Trophoblast cell (in vitro differentiated cells and primary cell): Measurements from ENCODE around the gene E2F2.

Experiments used
- DNase-seq, 2 donors: peaks; one replicate each; pipeline ENCODE4 v3.0.0-alpha.2; 2016
- H2AFZ ChIP-seq: 2 replicates; pipeline ENCODE4 v1.6.1; 2013; ENCODE audit warnings: low read length, moderate library complexity, mild to moderate bottlenecking; ENCODE audit not compliant: insufficient read depth, poor library complexity
- H2AK5ac ChIP-seq: 2 replicates; pipeline ENCODE4 v1.6.1; 2013; ENCODE audit warnings: mild to moderate bottlenecking, low read length
- H2BK120ac ChIP-seq: 2 replicates; pipeline ENCODE4 v1.6.1; 2013; ENCODE audit warnings: low read length, mild to moderate bottlenecking, moderate library complexity; ENCODE audit not compliant: insufficient read depth, poor library complexity
- H2BK12ac ChIP-seq: 2 replicates; pipeline ENCODE4 v1.6.1; 2013; ENCODE audit warnings: mild to moderate bottlenecking, low read length, moderate library complexity
- H2BK5ac ChIP-seq: 2 replicates; pipeline ENCODE4 v1.6.1; 2013; ENCODE audit warnings: low read length, low read depth, moderate library complexity, mild to moderate bottlenecking; ENCODE audit not compliant: poor library complexity
- H3K14ac ChIP-seq: 2 replicates; pipeline ENCODE4 v1.6.1; 2013; ENCODE audit warnings: mild to moderate bottlenecking, low read length
- H3K18ac ChIP-seq: 2 replicates; pipeline ENCODE4 v1.6.1; 2013; ENCODE audit warnings: mild to moderate bottlenecking, low read length
- H3K23ac ChIP-seq: 2 replicates; pipeline ENCODE4 v1.6.1; 2013; ENCODE audit warnings: low read length
- H3K27ac ChIP-seq: 2 replicates; pipeline ENCODE4 v1.5.1; 2013; ENCODE audit warnings: low read depth, mild to moderate bottlenecking, inconsistent platforms, low read length, moderate library complexity
- H3K27me3 ChIP-seq: 2 replicates; pipeline ENCODE4 v1.6.1; 2013; ENCODE audit warnings: inconsistent platforms, mild to moderate bottlenecking, low read length, moderate library complexity; ENCODE audit not compliant: insufficient read depth
- H3K36me3 ChIP-seq, 2 experiments: 1 replicate in 1 of 2; 2 replicates in 1 of 2; pipeline ENCODE4 v1.6.1; 2013; ENCODE audit warnings: low read length in 2 of 2, mild to moderate bottlenecking in 2 of 2, moderate library complexity in 1 of 2; ENCODE audit not compliant: insufficient read depth in 2 of 2, control insufficient read depth in 1 of 2
- H3K4ac ChIP-seq: 2 replicates; pipeline ENCODE4 v1.6.1; 2013; ENCODE audit warnings: low read depth, mild to moderate bottlenecking, low read length, moderate library complexity
- H3K4me1 ChIP-seq, 2 experiments: 1 replicate in 1 of 2; 2 replicates in 1 of 2; pipeline ENCODE4 v1.6.1; 2013; ENCODE audit warnings: low read length in 2 of 2, mild to moderate bottlenecking in 2 of 2, moderate library complexity in 1 of 2; ENCODE audit not compliant: insufficient read depth in 2 of 2, control insufficient read depth in 1 of 2
- H3K4me2 ChIP-seq: 2 replicates; pipeline ENCODE4 v1.6.1; 2013; ENCODE audit warnings: inconsistent platforms, mild to moderate bottlenecking, low read length, moderate library complexity
- H3K4me3 ChIP-seq: 2 replicates; pipeline ENCODE4 v1.5.1; 2013; ENCODE audit warnings: mild to moderate bottlenecking, low read depth, low read length, inconsistent platforms
- H3K79me1 ChIP-seq: one replicate; pipeline ENCODE4 v1.6.1; 2013; ENCODE audit warnings: low read length
- H3K79me2 ChIP-seq: 2 replicates; pipeline ENCODE4 v1.6.1; 2013; ENCODE audit warnings: low read length, mild to moderate bottlenecking; ENCODE audit not compliant: control insufficient read depth, insufficient read depth, poor library complexity
- H3K9ac ChIP-seq: 2 replicates; pipeline ENCODE4 v1.6.1; 2013; ENCODE audit warnings: mild to moderate bottlenecking, low read length
- H3K9me3 ChIP-seq: 2 replicates; pipeline ENCODE4 v1.6.1; 2013; ENCODE audit warnings: low read depth, mild to moderate bottlenecking, control low read depth, inconsistent platforms, low read length; ENCODE audit not compliant: insufficient read depth
- H4K12ac ChIP-seq: 2 replicates; pipeline ENCODE4 v1.6.1; 2013; ENCODE audit warnings: low read depth, mild to moderate bottlenecking, low read length, moderate library complexity
- H4K8ac ChIP-seq: 2 replicates; pipeline ENCODE4 v1.6.1; 2013; ENCODE audit warnings: low read depth, mild to moderate bottlenecking, low read length, moderate library complexity
- H4K91ac ChIP-seq: one replicate; pipeline ENCODE4 v1.6.1; 2013; ENCODE audit warnings: low read depth, mild to moderate bottlenecking, low read length, moderate library complexity
- WGBS: extraction: QIAGEN DNeasy Blood & Tissue Kit; methylation state at CpG from one replicate; pipeline ENCODE4 v1.1.7; 2013; ENCODE audit warnings: missing lambda C conversion rate; ENCODE audit not compliant: insufficient read length, insufficient coverage; ENCODE audit errors: extremely low coverage; 5-methylcytosine and 5-hydroxymethylcytosine counted together

The E2F2 gene

DNA sequence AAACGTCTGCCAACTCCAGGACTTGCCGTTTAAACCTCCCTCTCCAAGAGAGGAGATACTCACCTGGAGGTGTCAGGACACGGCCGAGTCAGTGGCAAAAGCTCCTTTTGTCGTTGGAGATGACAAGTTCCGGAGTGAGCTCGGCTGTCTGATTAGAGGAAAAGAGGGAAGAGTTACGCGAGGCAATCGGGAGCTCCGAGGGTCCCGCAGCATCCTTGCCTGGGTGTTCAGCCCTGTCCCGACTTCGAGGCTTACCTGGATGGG is 27.8 kb upstream of the E2F2 start:
- H4K12ac ChIP-seq = no peak overlapping the region
- peaks cover 26% of the 10 kb centered on the region for H3K79me2 ChIP-seq
- H3K18ac ChIP-seq = peak overlapping the region; percentile 89
- H4K8ac ChIP-seq = peak overlapping the region; percentile 78
- peak overlapping the region; percentile 71 for H3K4ac ChIP-seq
- peaks cover 37 to 44% of the 10 kb centered on the region in 2 experiments for H3K4me1 ChIP-seq
- no CpG with 5 or more reads among the region's 14 CpGs for WGBS
- peak overlapping the region; percentile 82 for H3K4me3 ChIP-seq
- H3K27ac ChIP-seq = peak overlapping the region; percentile 77
- H2BK120ac ChIP-seq = peak overlapping the region; percentile 55
- peak overlapping the region; percentile 90 for H3K9ac ChIP-seq
- H3K23ac ChIP-seq = no peak overlapping the region
- no peaks in the 10 kb centered on the region for H3K9me3 ChIP-seq
- peaks cover 75% of the 10 kb centered on the region for H3K79me1 ChIP-seq
- H2BK5ac ChIP-seq = peak overlapping the region; percentile 90
- H3K36me3 ChIP-seq = peaks cover 11 to 12% of the 10 kb centered on the region in 2 experiments
- peak overlapping the region; percentile 84 for H4K91ac ChIP-seq
- no peaks in the 10 kb centered on the region for H3K27me3 ChIP-seq
- H2AFZ ChIP-seq = peak overlapping the region; percentile 1
- no peak for DNase-seq
- H3K14ac ChIP-seq = peak overlapping the region; percentile 86
- H2BK12ac ChIP-seq = peak overlapping the region; percentile 23
- peak overlapping the region; percentile 63 for H3K4me2 ChIP-seq
- no peak overlapping the region for H2AK5ac ChIP-seq

DNA sequence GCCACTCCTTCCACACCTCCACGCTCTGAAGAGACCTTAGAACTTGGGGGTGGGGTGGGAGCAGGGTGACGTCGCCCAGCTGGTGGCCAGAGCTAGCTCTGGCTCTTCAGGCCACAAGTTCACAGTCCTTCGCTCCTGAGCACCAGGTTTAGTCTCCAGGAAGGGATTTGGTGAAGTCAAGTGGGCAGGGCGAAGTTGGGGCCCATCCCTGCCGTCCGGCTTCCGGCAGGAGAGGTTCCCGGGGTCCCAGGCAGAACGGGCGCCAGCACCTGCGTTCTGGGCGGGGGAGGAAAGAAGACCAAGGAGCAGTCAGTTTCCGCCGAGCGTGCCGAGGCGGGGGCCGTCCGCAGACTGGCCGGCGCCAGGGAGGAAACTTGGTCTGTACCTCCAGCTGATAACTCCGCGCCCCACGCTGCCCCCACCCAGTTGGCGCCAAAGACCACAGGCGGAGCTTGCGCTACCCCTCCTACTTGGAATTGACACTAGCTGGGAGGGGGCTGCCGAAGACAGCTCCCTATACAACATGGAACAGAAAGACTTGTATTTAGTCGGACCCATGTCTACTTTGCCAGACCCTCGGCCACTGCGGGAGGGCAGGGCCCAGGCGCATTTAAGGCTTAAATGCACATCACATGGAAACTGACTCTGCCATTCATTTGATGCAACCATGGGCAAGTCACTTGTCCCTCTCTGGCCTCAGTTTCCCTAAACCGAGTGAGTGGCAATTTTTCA is 27.3 kb upstream of the E2F2 start:
- Histone ChIP-seq H3K18ac (peak overlapping the region; percentile 89), H4K12ac (peak overlapping the region; percentile 19), H3K36me3 (peaks cover 11 to 12% of the 10 kb centered on the region in 2 experiments), H3K4me1 (peaks cover 39 to 45% of the 10 kb centered on the region in 2 experiments), H3K4me3 (peak overlapping the region; percentile 82), H3K79me1 (peaks cover 76% of the 10 kb centered on the region), H3K4me2 (peak overlapping the region; percentile 63), H4K8ac (peak overlapping the region; percentile 78), H3K79me2 (peaks cover 28% of the 10 kb centered on the region), H3K9me3 (no peaks in the 10 kb centered on the region), H3K4ac (peak overlapping the region; percentile 71), H3K14ac (peak overlapping the region; percentile 86), H3K9ac (peak overlapping the region; percentile 90), H4K91ac (peak overlapping the region; percentile 84), H2BK120ac (peak overlapping the region; percentile 57), H2AFZ (no peak overlapping the region), H3K27me3 (no peaks in the 10 kb centered on the region), H3K27ac (peak overlapping the region; percentile 77), H2BK5ac (peak overlapping the region; percentile 90), H3K23ac (no peak overlapping the region), H2BK12ac (peak overlapping the region; percentile 23), H2AK5ac (peak overlapping the region; percentile 15)
- WGBS = no CpG with 5 or more reads among the region's 34 CpGs
- peak; percentile 29 to 35 for DNase-seq

DNA sequence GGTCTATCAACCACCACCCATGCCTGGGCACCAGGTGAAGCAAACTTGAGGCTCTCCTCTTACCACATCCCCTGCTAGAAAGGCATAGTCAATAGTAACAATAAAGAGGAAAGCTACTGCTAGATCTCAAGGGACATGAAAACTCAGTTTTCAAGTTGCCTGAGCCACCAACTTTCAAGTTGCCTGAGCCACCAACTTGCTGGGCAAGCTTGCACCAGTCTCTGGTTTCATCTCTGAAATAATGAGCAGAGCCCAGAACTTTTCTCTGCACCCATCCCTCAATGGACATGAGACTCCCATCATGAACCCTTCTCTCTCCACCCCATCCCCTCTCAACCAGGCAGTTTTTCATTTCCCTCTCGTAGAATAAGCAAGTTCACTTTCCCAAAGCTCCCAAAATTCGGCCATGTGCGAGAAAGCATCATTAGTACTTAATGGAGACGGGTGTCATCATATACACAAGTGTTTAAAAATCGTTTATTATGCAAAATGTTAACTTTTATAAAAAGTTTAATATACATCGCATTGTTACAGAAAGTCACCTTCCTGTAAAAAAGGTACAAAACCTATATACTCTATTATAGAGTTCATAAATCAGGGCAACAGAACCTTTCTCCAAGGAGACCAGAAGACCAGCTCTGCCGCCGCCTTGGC is 26.6 kb upstream of the E2F2 start:
- Histone ChIP-seq H3K27me3 (no peaks in the 10 kb centered on the region), H3K36me3 (peaks cover 11 to 12% of the 10 kb centered on the region in 2 experiments), H2BK120ac (peak overlapping the region; percentile 57), H3K79me1 (peaks cover 76% of the 10 kb centered on the region), H3K4me3 (peak overlapping the region; percentile 82), H2BK12ac (peak overlapping the region; percentile 8), H2BK5ac (peak overlapping the region; percentile 90), H3K79me2 (peaks cover 28% of the 10 kb centered on the region), H3K9ac (peak overlapping the region; percentile 90), H4K91ac (peak overlapping the region; percentile 84), H3K4ac (peak overlapping the region; percentile 71), H3K4me2 (peak overlapping the region; percentile 63), H3K23ac (no peak overlapping the region), H3K9me3 (no peaks in the 10 kb centered on the region), H4K8ac (peak overlapping the region; percentile 78), H2AK5ac (peak overlapping the region; percentile 15), H3K4me1 (peaks cover 37 to 46% of the 10 kb centered on the region in 2 experiments), H3K18ac (peak overlapping the region; percentile 89), H4K12ac (peak overlapping the region; percentile 19), H3K27ac (peak overlapping the region; percentile 77), H3K14ac (peak overlapping the region; percentile 86), H2AFZ (no peak overlapping the region)
- no peak for DNase-seq
- no CpG with 5 or more reads among the region's 8 CpGs for WGBS

DNA sequence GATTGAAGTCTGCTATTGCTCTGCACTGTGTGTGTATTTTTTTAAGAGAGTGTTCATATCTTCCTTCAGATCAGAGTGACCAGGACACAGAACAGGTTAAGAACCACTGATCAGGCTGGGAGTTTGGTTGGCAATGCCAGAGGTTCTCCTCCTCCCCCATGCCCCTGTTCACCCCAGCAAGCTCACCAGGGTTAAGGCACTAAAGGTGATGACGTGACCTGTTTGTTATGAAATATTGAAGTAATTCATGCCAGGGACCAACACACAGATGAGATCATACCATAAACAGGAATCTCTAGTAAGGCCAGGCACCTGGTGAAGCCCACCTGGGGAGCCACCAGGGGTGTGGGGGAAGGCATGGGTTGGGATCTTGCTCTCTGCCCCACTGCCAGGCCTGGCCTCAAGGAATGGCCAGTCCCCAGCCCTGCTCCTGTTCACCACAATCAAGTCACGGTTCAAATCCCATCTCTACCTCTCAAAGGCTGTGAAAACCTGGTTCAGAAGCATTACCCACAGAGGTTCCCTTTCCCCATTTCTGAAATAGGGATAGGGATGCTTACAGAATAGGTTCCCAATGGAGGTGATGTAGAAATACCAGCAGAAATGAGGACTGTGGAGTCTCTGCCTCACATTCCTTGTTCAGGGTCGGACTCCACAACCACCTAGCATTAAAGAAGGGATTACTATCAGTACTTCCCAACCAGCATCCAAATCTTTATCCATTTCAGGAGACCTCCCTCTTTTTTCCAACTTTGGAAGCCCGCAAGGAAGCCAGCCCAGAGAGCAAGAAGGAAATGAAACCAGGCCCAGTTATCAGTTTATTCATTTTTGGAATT is 25.8 kb upstream of the E2F2 start:
- Histone ChIP-seq H3K18ac (peak overlapping the region; percentile 70), H3K36me3 (peaks cover 11 to 12% of the 10 kb centered on the region in 2 experiments), H3K9me3 (no peaks in the 10 kb centered on the region), H3K4me1 (peaks cover 37 to 48% of the 10 kb centered on the region in 2 experiments), H4K91ac (peak overlapping the region; percentile 60), H2AFZ (no peak overlapping the region), H3K79me2 (peaks cover 28% of the 10 kb centered on the region), H3K14ac (peak overlapping the region; percentile 68), H2BK12ac (peak overlapping the region; percentile 53), H3K27me3 (no peaks in the 10 kb centered on the region), H3K4me2 (peak overlapping the region; percentile 63), H4K12ac (no peak overlapping the region), H3K79me1 (peaks cover 78% of the 10 kb centered on the region), H3K9ac (peak overlapping the region; percentile 6), H3K4ac (no peak overlapping the region), H2BK5ac (peak overlapping the region; percentile 95), H2AK5ac (peak overlapping the region; percentile 40), H3K4me3 (no peak overlapping the region), H3K27ac (peak overlapping the region; percentile 77), H4K8ac (peak overlapping the region; percentile 69), H2BK120ac (peak overlapping the region; percentile 75), H3K23ac (no peak overlapping the region)
- peak; percentile 81 to 85 for DNase-seq
- no CpG with 5 or more reads among the region's 4 CpGs for WGBS
